Keratinocyte (primary cell): Measurements from ENCODE around the gene KRT3. TPM values are rescaled to one million over a fixed set of nuclear protein-coding genes. Genes with fewer than 3 reads are reported as not detected.

Experiments
- DNase-seq: peaks from one replicate; pipeline ENCODE4 v3.0.0-alpha.2; 2011; ENCODE audit warnings: low read depth, missing footprints, low spot score
- FAIRE-seq: peaks from 2 replicates; lab custom pipeline; 2011; peaks lifted over from hg19 to GRCh38; lab: Jason Lieb, UNC
- H2AFZ ChIP-seq: 2 replicates; pipeline ENCODE4 v1.6.0; 2012; ENCODE audit warnings: low read length, control low read depth, inconsistent platforms; ENCODE audit not compliant: control insufficient read depth
- H3K27ac ChIP-seq: 2 replicates; pipeline ENCODE4 v1.5.1; 2011; ENCODE audit warnings: low read length; ENCODE audit not compliant: control insufficient read depth, insufficient read depth
- H3K27me3 ChIP-seq: 3 replicates; pipeline ENCODE4 v1.6.0; 2011; ENCODE audit warnings: low read length; ENCODE audit not compliant: control insufficient read depth, insufficient read depth; ENCODE audit errors: extremely low read depth
- H3K36me3 ChIP-seq, 2 experiments: 2 replicates in 1 of 2; 3 replicates in 1 of 2; pipeline ENCODE4 v1.5.1; 2011; ENCODE audit warnings: low read length in 2 of 2, mild to moderate bottlenecking in 1 of 2; ENCODE audit not compliant: control insufficient read depth in 2 of 2, insufficient read depth in 2 of 2; ENCODE audit errors: extremely low read depth in 1 of 2
- H3K4me1 ChIP-seq: 3 replicates; pipeline ENCODE4 v1.5.1; 2011; ENCODE audit warnings: low read length; ENCODE audit not compliant: control insufficient read depth, insufficient read depth; ENCODE audit errors: extremely low read depth
- H3K4me2 ChIP-seq: 3 replicates; pipeline ENCODE4 v1.6.0; 2011; ENCODE audit warnings: low read depth, low read length; ENCODE audit not compliant: control insufficient read depth, insufficient read depth; ENCODE audit errors: extremely low read depth
- H3K4me3 ChIP-seq, 3 experiments: fragments of 200-600 bp in 1 of 3; sonication (generic) in 1 of 3; 2 replicates in 2 of 3; 3 replicates in 1 of 3; pipeline ENCODE4 v1.5.1; 2011 to 2016; ENCODE audit warnings: low read length in 3 of 3, mild to moderate bottlenecking in 3 of 3, control low read depth in 2 of 3, inconsistent platforms in 1 of 3, low read depth in 1 of 3, mixed read lengths in 1 of 3, mixed run types in 1 of 3, moderate library complexity in 1 of 3; ENCODE audit not compliant: control insufficient read depth in 2 of 3, insufficient read depth in 2 of 3; ENCODE audit errors: extremely low read depth in 1 of 3
- H3K79me2 ChIP-seq: 2 replicates; pipeline ENCODE4 v1.6.0; 2012; ENCODE audit warnings: low read length; ENCODE audit not compliant: control insufficient read depth, insufficient read depth
- H3K9ac ChIP-seq: 3 replicates; pipeline ENCODE4 v1.6.0; 2011; ENCODE audit warnings: low read length; ENCODE audit not compliant: control insufficient read depth, insufficient read depth; ENCODE audit errors: extremely low read depth
- H3K9me1 ChIP-seq: 3 replicates; pipeline ENCODE4 v1.6.0; 2011; ENCODE audit warnings: low read length; ENCODE audit not compliant: control insufficient read depth, insufficient read depth; ENCODE audit errors: extremely low read depth
- H3K9me3 ChIP-seq: 2 replicates; pipeline ENCODE4 v1.5.1; 2012; ENCODE audit warnings: low read depth, low read length; ENCODE audit not compliant: control insufficient read depth
- H4K20me1 ChIP-seq: 3 replicates; pipeline ENCODE4 v1.6.0; 2011; ENCODE audit warnings: low read length; ENCODE audit not compliant: control insufficient read depth, insufficient read depth; ENCODE audit errors: extremely low read depth
- EZH2 ChIP-seq: IDR thresholded peaks from one replicate; pipeline ENCODE4 v1.6.1; 2012; ENCODE audit warnings: inconsistent platforms, mild to moderate bottlenecking, low read length, moderate library complexity
- dilution Hi-C: fragments of 300-500 bp; cut with MboI; formaldehyde crosslinking; loops from one replicate; pipeline ENCODE4 v1.7.0; 2020; ENCODE audit warnings: low sequenced_read_pairs; ENCODE audit not compliant: extremely low pct_ligation_motif_present
- polyA plus RNA-seq, 5 experiments: library from polyadenylated mRNA; depleted of rRNA in 3 of 5; stranded (reverse) in 3 of 5; stranded (forward) in 1 of 5; unstranded in 1 of 5; fragments of >200 nt; gene quantifications; 1 replicate in 1 of 5; 2 replicates in 3 of 5; 3 replicates in 1 of 5; pipeline versions ENCODE4 v1.2.1 to v1.2.3, GENCODE V29; 2011 to 2012; ENCODE audit warnings: missing spikeins in 2 of 5, low read depth in 1 of 5, low replicate concordance in 1 of 5
- TF ChIP-seq, protein P1 (sequence below), 3 experiments: IDR thresholded peaks in 1 of 3; conservative IDR thresholded peaks in 1 of 3; optimal IDR thresholded peaks in 1 of 3; 2 replicates in 2 of 3; 3 replicates in 1 of 3; pipeline versions ENCODE3 to v1.5.1; 2011; ENCODE audit warnings: low read length in 3 of 3, mild to moderate bottlenecking in 3 of 3, moderate library complexity in 2 of 3, control low read depth in 1 of 3, inconsistent platforms in 1 of 3; ENCODE audit not compliant: insufficient read depth in 2 of 3; ENCODE audit errors: extremely low read depth in 1 of 3

The KRT3 gene
- polyA plus RNA-seq, 1 donor (not counting 4 experiments of a cell fraction or from before 2014, with no cell fraction given), result 0.29 TPM

DNA sequence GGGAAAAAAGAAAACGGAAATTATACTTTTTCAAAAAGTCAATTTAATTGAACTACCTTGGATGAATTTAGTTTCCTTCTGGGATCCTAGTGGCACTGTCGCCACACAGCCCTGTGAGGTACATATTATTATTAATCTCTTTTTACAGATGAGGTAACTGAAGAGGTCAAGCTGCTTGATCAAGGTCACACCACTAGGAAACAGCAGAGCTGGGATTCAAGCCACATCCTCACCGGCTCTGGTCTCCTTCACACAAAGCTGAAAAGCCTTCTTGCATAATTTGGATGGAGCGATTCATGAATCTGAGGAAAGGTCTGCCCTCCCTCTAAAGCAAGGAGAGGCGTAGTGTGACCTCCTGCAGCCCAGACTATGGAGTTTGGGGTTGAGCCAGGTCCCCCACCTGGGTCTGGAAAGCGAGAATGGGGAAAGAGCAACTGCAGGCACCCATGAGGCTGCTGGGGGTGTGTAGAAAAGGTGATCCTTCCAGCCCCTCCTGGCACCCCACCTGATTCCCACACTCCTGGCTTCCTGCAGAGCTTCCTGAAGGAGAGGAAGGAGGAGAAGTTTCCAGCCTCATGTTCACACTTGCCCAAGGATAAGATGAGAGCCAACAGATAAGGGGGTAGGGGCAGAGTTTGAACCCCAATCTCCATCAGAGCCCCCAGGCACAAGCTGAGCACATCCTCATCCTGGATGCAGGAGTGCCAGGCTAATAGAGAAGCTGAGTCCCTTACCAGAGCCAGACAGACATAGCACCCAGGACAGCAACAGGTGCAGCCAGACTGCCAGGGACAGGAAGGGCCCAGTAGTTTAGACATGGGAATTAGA lies 42.1 kb upstream of the KRT3 start:
- Histone ChIP-seq H3K9me1 (no peaks in the 10 kb centered on the region), H3K27ac (no peak overlapping the region), H3K9me3 (no peaks in the 10 kb centered on the region), H3K27me3 (peaks cover 10% of the 10 kb centered on the region), H3K4me2 (no peak overlapping the region), H3K4me1 (peaks cover 17% of the 10 kb centered on the region), H4K20me1 (no peaks in the 10 kb centered on the region), H3K9ac (no peak overlapping the region), H3K79me2 (no peaks in the 10 kb centered on the region), H2AFZ (no peak overlapping the region), H3K36me3 (no peaks in the 10 kb centered on the region), H3K4me3 (no peak overlapping the region)
- dilution Hi-C loops, result no loop called here
- FAIRE-seq (peak; percentile 36), DNase-seq (no peak)
- TF ChIP-seq, protein P1, sequence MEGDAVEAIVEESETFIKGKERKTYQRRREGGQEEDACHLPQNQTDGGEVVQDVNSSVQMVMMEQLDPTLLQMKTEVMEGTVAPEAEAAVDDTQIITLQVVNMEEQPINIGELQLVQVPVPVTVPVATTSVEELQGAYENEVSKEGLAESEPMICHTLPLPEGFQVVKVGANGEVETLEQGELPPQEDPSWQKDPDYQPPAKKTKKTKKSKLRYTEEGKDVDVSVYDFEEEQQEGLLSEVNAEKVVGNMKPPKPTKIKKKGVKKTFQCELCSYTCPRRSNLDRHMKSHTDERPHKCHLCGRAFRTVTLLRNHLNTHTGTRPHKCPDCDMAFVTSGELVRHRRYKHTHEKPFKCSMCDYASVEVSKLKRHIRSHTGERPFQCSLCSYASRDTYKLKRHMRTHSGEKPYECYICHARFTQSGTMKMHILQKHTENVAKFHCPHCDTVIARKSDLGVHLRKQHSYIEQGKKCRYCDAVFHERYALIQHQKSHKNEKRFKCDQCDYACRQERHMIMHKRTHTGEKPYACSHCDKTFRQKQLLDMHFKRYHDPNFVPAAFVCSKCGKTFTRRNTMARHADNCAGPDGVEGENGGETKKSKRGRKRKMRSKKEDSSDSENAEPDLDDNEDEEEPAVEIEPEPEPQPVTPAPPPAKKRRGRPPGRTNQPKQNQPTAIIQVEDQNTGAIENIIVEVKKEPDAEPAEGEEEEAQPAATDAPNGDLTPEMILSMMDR (optimal IDR thresholded peaks at IDR 0.05 in 1 of 3, IDR thresholded peaks at IDR 0.05 in 1 of 3, conservative IDR thresholded peaks at IDR 0.05 in 1 of 3; ENCODE audit: extremely low read depth in 1 of 3, insufficient read depth in 2 of 3, low read length in 3 of 3), result no peak
- TF ChIP-seq EZH2, result no peak

DNA sequence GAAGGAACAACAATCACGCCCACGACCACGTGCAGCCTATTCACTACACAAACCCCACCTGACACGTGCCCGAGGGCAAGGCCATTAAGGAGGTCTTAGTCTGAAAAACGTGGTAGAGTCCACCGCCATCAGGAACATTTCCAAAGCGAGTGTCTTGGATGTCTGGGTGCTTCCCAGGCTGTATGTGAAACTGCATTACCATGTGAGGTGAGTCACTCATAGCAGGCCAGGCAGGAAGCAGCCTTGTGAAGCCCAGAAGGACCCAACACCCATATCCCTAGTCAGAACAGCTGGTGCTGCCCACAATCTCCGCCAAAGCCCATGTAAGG lies 41.5 kb upstream of the KRT3 start:
- peaks cover 17% of the 10 kb centered on the region for H3K4me1 ChIP-seq
- TF ChIP-seq, protein P1 (optimal IDR thresholded peaks at IDR 0.05 in 1 of 3, IDR thresholded peaks at IDR 0.05 in 1 of 3, conservative IDR thresholded peaks at IDR 0.05 in 1 of 3; ENCODE audit: extremely low read depth in 1 of 3, insufficient read depth in 2 of 3, low read length in 3 of 3), result no peak
- no peak for TF ChIP-seq EZH2
- no peaks in the 10 kb centered on the region for H3K79me2 ChIP-seq
- FAIRE-seq (peak; percentile 86), DNase-seq (peak; percentile 13)
- H2AFZ ChIP-seq, result no peak overlapping the region
- H3K9ac ChIP-seq, result no peak overlapping the region
- no peaks in the 10 kb centered on the region for H3K9me3 ChIP-seq
- H4K20me1 ChIP-seq, result no peaks in the 10 kb centered on the region
- dilution Hi-C loops, result no loop called here
- peaks cover 10% of the 10 kb centered on the region for H3K27me3 ChIP-seq
- no peaks in the 10 kb centered on the region for H3K9me1 ChIP-seq
- no peak overlapping the region for H3K27ac ChIP-seq
- H3K4me3 ChIP-seq, result no peak overlapping the region
- no peaks in the 10 kb centered on the region for H3K36me3 ChIP-seq
- no peak overlapping the region for H3K4me2 ChIP-seq
